Naive thymus-derived CD4-positive, alpha-beta T cell (primary cell): ENCODE results near the gene RCSD1. TPM values are rescaled to one million over a fixed set of nuclear protein-coding genes. Genes with fewer than 3 reads are reported as not detected.

Experiments
- ATAC-seq: fragments of 150-1000 bp; cut with Tn5 transposase; 2 replicates; pipeline ENCODE4 v1.10.0; 2021; ENCODE audit warnings: mild to moderate bottlenecking, moderate library complexity
- CTCF ChIA-PET: fragments of 350-600 bp; sonication (Branson Sonifier 250); formaldehyde crosslinking; loops from one replicate; lab custom pipeline; 2021; ENCODE audit warnings: antibody characterized with exemption; lab: Charles Lee
- POLR2A ChIA-PET: fragments of 350-600 bp; sonication (Branson Sonifier 250); formaldehyde crosslinking; loops from one replicate; lab custom pipeline; 2021; ENCODE audit warnings: antibody characterized with exemption, inconsistent platforms; lab: Charles Lee
- DNase-seq, 9 donors: peaks; one replicate each; pipeline versions ENCODE4 v3.0.0 to v3.0.0-alpha.2; 2020 to 2022; ENCODE audit warnings: mixed read lengths in 1 of 9
- H3K27ac ChIP-seq: one replicate; pipeline ENCODE4 v1.7.0; 2013; ENCODE audit warnings: mild to moderate bottlenecking, low read depth, low read length, moderate library complexity
- H3K27me3 ChIP-seq, 2 donors: one replicate each; pipeline ENCODE4 v1.7.0; 2013; ENCODE audit warnings: low read length in 2 of 2, mild to moderate bottlenecking in 2 of 2, moderate library complexity in 2 of 2; ENCODE audit not compliant: control insufficient read depth in 2 of 2, insufficient read depth in 2 of 2
- H3K36me3 ChIP-seq, 3 experiments: 1 replicate in 2 of 3; 2 replicates in 1 of 3; pipeline ENCODE4 v1.7.0; 2013; ENCODE audit warnings: low read length in 3 of 3, mild to moderate bottlenecking in 3 of 3, moderate library complexity in 1 of 3; ENCODE audit not compliant: insufficient read depth in 3 of 3, control insufficient read depth in 2 of 3
- H3K4me1 ChIP-seq, 2 donors: one replicate each; pipeline ENCODE4 v1.7.0; 2013; ENCODE audit warnings: low read length in 2 of 2, mild to moderate bottlenecking in 2 of 2, moderate library complexity in 1 of 2; ENCODE audit not compliant: control insufficient read depth in 2 of 2, insufficient read depth in 2 of 2
- H3K4me3 ChIP-seq: 2 replicates; pipeline ENCODE4 v1.7.0; 2013; ENCODE audit warnings: mild to moderate bottlenecking, low read length
- H3K9me3 ChIP-seq, 3 experiments: 1 replicate in 2 of 3; 2 replicates in 1 of 3; pipeline ENCODE4 v1.7.0; 2013; ENCODE audit warnings: low read length in 3 of 3; ENCODE audit not compliant: control insufficient read depth in 2 of 3
- H3K27ac Mint-ChIP-seq, 9 donors: one replicate each; pipeline ENCODE4 v1.8.0; 2020 to 2022; ENCODE audit warnings: mixed read lengths in 9 of 9, mild to moderate bottlenecking in 8 of 9, moderate library complexity in 5 of 9, inconsistent platforms in 2 of 9
- H3K27me3 Mint-ChIP-seq, 5 donors: one replicate each; pipeline ENCODE4 v1.8.0; 2021 to 2022; ENCODE audit warnings: mixed read lengths in 5 of 5, mild to moderate bottlenecking in 1 of 5
- H3K36me3 Mint-ChIP-seq, 5 donors: one replicate each; pipeline ENCODE4 v1.8.0; 2020 to 2022; ENCODE audit warnings: mixed read lengths in 5 of 5, mild to moderate bottlenecking in 3 of 5, inconsistent platforms in 1 of 5
- H3K4me1 Mint-ChIP-seq, 7 donors: one replicate each; pipeline ENCODE4 v1.8.0; 2020 to 2022; ENCODE audit warnings: mixed read lengths in 7 of 7, mild to moderate bottlenecking in 3 of 7, inconsistent platforms in 1 of 7
- H3K4me3 Mint-ChIP-seq, 10 donors: one replicate each; pipeline ENCODE4 v1.8.0; 2020 to 2022; ENCODE audit warnings: mild to moderate bottlenecking in 10 of 10, mixed read lengths in 10 of 10, moderate library complexity in 6 of 10, inconsistent platforms in 2 of 10
- H3K9me3 Mint-ChIP-seq, 11 donors: one replicate each; pipeline ENCODE4 v1.8.0; 2020 to 2022; ENCODE audit warnings: mixed read lengths in 11 of 11, mild to moderate bottlenecking in 4 of 11, inconsistent platforms in 1 of 11, moderate library complexity in 1 of 11
- intact Hi-C, 2 donors: fragments of 100-400 bp; cut with micrococcal nuclease; formaldehyde crosslinking; loops; one replicate each; pipeline ENCODE4 v1.15.1; 2023
- polyA plus RNA-seq, 2 donors: library from polyadenylated mRNA; unstranded; fragments of 300-500 nt; fragmentation: Illumina TruSeq; gene quantifications; one replicate each; pipeline ENCODE4 v1.2.3, GENCODE V29; 2021
- total RNA-seq, 6 experiments: library from RNA in 5 of 6; stranded (reverse) in 5 of 6; gene quantifications; 1 replicate in 5 of 6; 2 replicates in 1 of 6; pipeline ENCODE4 v1.2.3 and lab custom pipeline; 2021 to 2026

Gene RCSD1
- total and polyA plus RNA-seq, 7 experiments from 2014 or later, result 75.0 to 153 (median 135) TPM

DNA sequence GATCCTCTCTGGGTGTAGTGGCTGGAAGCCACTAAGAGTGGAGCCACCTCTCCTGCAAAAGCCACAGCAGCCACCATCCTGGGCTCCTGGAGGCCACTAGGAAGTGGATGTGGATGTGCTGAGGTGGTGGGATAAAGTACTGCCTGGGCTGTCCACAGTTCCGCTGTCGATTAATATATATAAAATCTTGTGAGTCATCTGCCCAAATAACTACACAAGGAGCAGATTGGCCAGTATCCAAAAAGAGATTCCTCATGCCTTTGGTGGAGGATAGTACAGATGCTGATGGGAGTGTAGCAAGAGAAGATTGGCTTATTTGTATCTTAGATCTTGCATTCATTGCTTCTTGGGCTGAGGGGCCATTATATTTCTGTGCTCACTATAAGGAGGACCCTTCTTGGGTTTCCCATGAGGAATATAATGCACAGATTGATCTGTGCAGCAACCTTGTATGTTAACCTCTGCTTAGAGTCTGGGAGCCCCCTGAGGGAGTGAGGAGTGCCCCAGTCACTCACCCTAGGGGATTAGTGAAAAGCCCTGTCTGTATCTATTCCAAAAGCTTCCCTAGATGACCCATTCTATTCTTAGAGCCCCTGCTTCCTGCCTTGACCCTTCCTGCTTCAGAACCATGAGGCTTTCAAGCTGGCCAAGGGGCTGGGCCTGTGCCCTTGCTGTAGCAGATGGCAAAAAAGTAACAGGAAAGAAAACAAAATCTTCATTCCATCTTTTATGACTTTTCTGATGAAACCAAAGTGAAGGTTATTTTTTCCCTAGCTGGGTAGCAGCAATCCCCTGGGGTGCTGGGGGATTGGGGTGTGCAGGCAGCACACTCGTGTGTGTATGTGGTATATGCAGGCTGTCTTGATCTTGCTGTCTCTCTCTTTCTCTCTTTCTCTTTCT, 31.7 kb downstream of the RCSD1 start:
- POLR2A ChIA-PET, result interaction anchor here (0.6 kb wide), 1 partner anchor 564 kb away, joined by 3 read pairs; no protein-coding TSS in a partner anchor
- intact Hi-C loops, result no loop called here
- Mint-ChIP-seq H3K36me3 (peaks cover 0 to 25% (median 13%) of the 10 kb centered on the region in 5 donors), H3K4me1 (peaks cover 65 to 98% (median 91%) of the 10 kb centered on the region in 7 donors), H3K27me3 (no peaks in the 10 kb centered on the region), H3K4me3 (peak overlapping the region in 5 of 10 donors; percentile 1 to 27 (median 25)), H3K27ac (peak overlapping the region; percentile 45 to 89 (median 75)), H3K9me3 (no peaks in the 10 kb centered on the region)
- Histone ChIP-seq H3K27ac (peak overlapping the region; percentile 0), H3K4me1 (peaks cover 19 to 59% of the 10 kb centered on the region in 2 donors), H3K9me3 (no peaks in the 10 kb centered on the region), H3K4me3 (no peak overlapping the region), H3K36me3 (peaks cover 0 to 55% (median 0%) of the 10 kb centered on the region in 3 experiments), H3K27me3 (no peaks in the 10 kb centered on the region)
- DNase-seq (no peak), ATAC-seq (no peak)
- CTCF ChIA-PET, result interaction anchor here (1.7 kb wide), 1 partner anchor 61 kb away, joined by 6 read pairs; no protein-coding TSS in a partner anchor

- Histone ChIP-seq H3K36me3 (peaks cover 0 to 56% (median 0%) of the 10 kb centered on the region in 3 experiments), H3K9me3 (no peaks in the 10 kb centered on the region), H3K27me3 (no peaks in the 10 kb centered on the region), H3K4me1 (peaks cover 20 to 59% of the 10 kb centered on the region in 2 donors), H3K4me3 (no peak overlapping the region), H3K27ac (no peak overlapping the region)
- ChIA-PET CTCF (no interaction called here), POLR2A (no interaction called here)
- Mint-ChIP-seq H3K36me3 (peaks cover 6 to 25% (median 12%) of the 10 kb centered on the region in 5 donors), H3K27ac (peak overlapping the region in 8 of 9 donors; percentile 40 to 88 (median 81)), H3K27me3 (no peaks in the 10 kb centered on the region), H3K4me1 (peaks cover 69 to 98% (median 91%) of the 10 kb centered on the region in 7 donors), H3K4me3 (peak overlapping the region in 1 of 10 donors; percentile 34), H3K9me3 (no peaks in the 10 kb centered on the region)
- intact Hi-C loops, result no loop called here
- DNase-seq, result no peak
- ATAC-seq, result no peak
Measured at GRCh38 chr1:167663002-167663772, 33.2 kb downstream of the RCSD1 start.

GRCh38 chr1:167665469-167665868, 35.4 kb downstream of the RCSD1 start:
- Mint-ChIP-seq H3K9me3 (no peaks in the 10 kb centered on the region), H3K36me3 (peaks cover 9 to 30% (median 11%) of the 10 kb centered on the region in 5 donors), H3K27me3 (no peaks in the 10 kb centered on the region), H3K4me3 (no peak overlapping the region), H3K4me1 (peaks cover 62 to 97% (median 90%) of the 10 kb centered on the region in 7 donors), H3K27ac (peak overlapping the region in 2 of 9 donors; percentile 32 to 55)
- Histone ChIP-seq H3K4me3 (no peak overlapping the region), H3K4me1 (peaks cover 15 to 51% of the 10 kb centered on the region in 2 donors), H3K27me3 (no peaks in the 10 kb centered on the region), H3K27ac (no peak overlapping the region), H3K9me3 (no peaks in the 10 kb centered on the region), H3K36me3 (peaks cover 0 to 49% (median 0%) of the 10 kb centered on the region in 3 experiments)
- ATAC-seq, result no peak
- CTCF ChIA-PET, result no interaction called here
- POLR2A ChIA-PET, result interaction anchor here (1.3 kb wide), 1 partner anchor 16 kb away, joined by 3 read pairs; no protein-coding TSS in a partner anchor
- no peak for DNase-seq
- intact Hi-C loops, result no loop called here

DNA sequence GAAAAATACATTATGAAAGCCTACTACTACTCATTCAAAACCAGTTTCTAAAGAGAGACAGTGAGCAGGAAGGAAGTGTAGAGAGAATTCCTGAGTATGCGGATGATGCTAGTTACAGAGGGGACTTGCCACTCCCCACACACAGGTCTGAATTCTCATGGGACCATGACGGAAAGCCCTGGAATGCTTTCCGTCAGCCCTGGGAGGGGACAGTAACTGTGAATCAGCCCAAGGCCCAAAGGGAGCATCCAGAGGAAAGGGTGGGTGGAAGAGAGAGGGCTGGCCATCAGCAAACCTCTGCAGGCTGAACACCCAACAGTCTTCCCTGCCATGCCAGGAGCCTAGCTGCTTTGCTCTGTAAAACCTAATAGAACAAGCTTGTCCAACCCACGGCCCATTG, 36.4 kb downstream of the RCSD1 start:
- Histone ChIP-seq H3K27me3 (no peaks in the 10 kb centered on the region), H3K36me3 (peaks cover 0 to 53% (median 0%) of the 10 kb centered on the region in 3 experiments), H3K4me3 (no peak overlapping the region), H3K27ac (no peak overlapping the region), H3K4me1 (peaks cover 20 to 43% of the 10 kb centered on the region in 2 donors), H3K9me3 (no peaks in the 10 kb centered on the region)
- Mint-ChIP-seq H3K36me3 (peaks cover 17 to 31% (median 18%) of the 10 kb centered on the region in 5 donors), H3K4me1 (peaks cover 63 to 97% (median 91%) of the 10 kb centered on the region in 7 donors), H3K27ac (peak overlapping the region in 7 of 9 donors; percentile 43 to 87 (median 67)), H3K27me3 (no peaks in the 10 kb centered on the region), H3K4me3 (peak overlapping the region in 2 of 10 donors; percentile 0 to 48), H3K9me3 (no peaks in the 10 kb centered on the region)
- CTCF ChIA-PET, result interaction anchor here (0.8 to 1.0 kb wide), 2 partner anchors 31 to 48 kb away, joined by 3 read pairs; no protein-coding TSS in a partner anchor
- POLR2A ChIA-PET, result interaction anchor here (0.6 kb wide), 1 partner anchor 292 kb away, joined by 3 read pairs; no protein-coding TSS in a partner anchor
- intact Hi-C loops, result no loop called here
- no peak for ATAC-seq
- no peak for DNase-seq

- ChIA-PET CTCF (interaction anchor here (1.6 kb wide), 1 partner anchor 20 kb away, joined by 5 read pairs; no protein-coding TSS in a partner anchor), POLR2A (no interaction called here)
- peaks cover 60 to 97% (median 91%) of the 10 kb centered on the region in 7 donors for H3K4me1 Mint-ChIP-seq
- H3K4me1 ChIP-seq, result peaks cover 27 to 32% of the 10 kb centered on the region in 2 donors
- intact Hi-C loops, result no loop called here
- peaks cover 22 to 39% (median 27%) of the 10 kb centered on the region in 5 donors for H3K36me3 Mint-ChIP-seq
- peaks cover 0 to 57% (median 0%) of the 10 kb centered on the region in 3 experiments for H3K36me3 ChIP-seq
- no peak for DNase-seq
- no peak for ATAC-seq
- no peaks in the 10 kb centered on the region for H3K27me3 Mint-ChIP-seq
- H3K27me3 ChIP-seq, result no peaks in the 10 kb centered on the region
- peaks cover 0 to 2% (median 0%) of the 10 kb centered on the region in 11 donors for H3K9me3 Mint-ChIP-seq
- peak overlapping the region in 1 of 10 donors; percentile 6 for H3K4me3 Mint-ChIP-seq
- peak overlapping the region in 7 of 9 donors; percentile 23 to 87 (median 43) for H3K27ac Mint-ChIP-seq
- no peaks in the 10 kb centered on the region for H3K9me3 ChIP-seq
- no peak overlapping the region for H3K4me3 ChIP-seq
- no peak overlapping the region for H3K27ac ChIP-seq
Measured at GRCh38 chr1:167667536-167667935, 37.5 kb downstream of the RCSD1 start.

DNA sequence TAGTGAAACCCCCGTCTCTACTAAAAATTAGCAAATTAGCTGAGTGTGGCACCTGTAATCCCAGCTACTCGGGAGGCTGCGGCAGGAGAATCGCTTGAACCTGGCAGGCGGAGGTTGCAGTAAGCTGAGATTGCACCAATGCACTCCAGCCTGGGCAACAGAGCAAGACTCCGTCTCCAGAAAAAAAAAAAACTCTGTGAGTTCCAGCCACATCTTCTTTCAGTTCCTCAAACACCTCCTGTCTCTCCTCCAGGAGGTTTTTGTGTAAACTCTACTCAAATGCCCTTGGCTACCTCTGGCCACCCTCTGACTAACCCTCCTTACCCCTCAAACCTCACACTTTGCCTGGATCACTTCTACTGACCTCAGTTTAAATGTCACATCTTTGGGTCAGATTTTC, 38.1 kb downstream of the RCSD1 start:
- H3K27me3 ChIP-seq, result no peaks in the 10 kb centered on the region
- DNase-seq, result no peak
- H3K4me1 ChIP-seq, result peaks cover 27 to 32% of the 10 kb centered on the region in 2 donors
- no peak overlapping the region for H3K4me3 ChIP-seq
- peak overlapping the region; percentile 24 for H3K27ac ChIP-seq
- Mint-ChIP-seq H3K36me3 (peaks cover 22 to 41% (median 33%) of the 10 kb centered on the region in 5 donors), H3K27ac (peak overlapping the region in 7 of 9 donors; percentile 36 to 87 (median 69)), H3K9me3 (peaks cover 0 to 2% (median 0%) of the 10 kb centered on the region in 11 donors), H3K4me1 (peaks cover 60 to 97% (median 91%) of the 10 kb centered on the region in 7 donors), H3K4me3 (peak overlapping the region in 1 of 10 donors; percentile 22), H3K27me3 (no peaks in the 10 kb centered on the region)
- ChIA-PET POLR2A (no interaction called here), CTCF (interaction anchor here (1.6 kb wide), 1 partner anchor 20 kb away, joined by 5 read pairs; no protein-coding TSS in a partner anchor)
- ATAC-seq, result peak; percentile 18
- no peaks in the 10 kb centered on the region for H3K9me3 ChIP-seq
- intact Hi-C loops, result loop anchor here in 1 of 2 donors (2.0 kb wide), 1 partner anchor 13 kb away; no protein-coding TSS in a partner anchor
- peaks cover 0 to 57% (median under 1%) of the 10 kb centered on the region in 3 experiments for H3K36me3 ChIP-seq
